Hepatocyte (in vitro differentiated cells): Measurements from ENCODE around the gene CHKA.

Source experiments
- EZH2 ChIP-seq: fragments of 200-600 bp; sonication (generic); IDR thresholded peaks from 2 replicates; pipeline ENCODE4 v1.6.1; 2016; ENCODE audit warnings: antibody characterized with exemption, mild to moderate bottlenecking, borderline replicate concordance
- EZH2phosphoT487 ChIP-seq: fragments of 200-600 bp; sonication (generic); IDR thresholded peaks from one replicate; pipeline ENCODE4 v1.6.1; 2018; ENCODE audit warnings: antibody characterized with exemption, mild to moderate bottlenecking, low read depth, moderate library complexity; ENCODE audit not compliant: unreplicated experiment, severe bottlenecking
- TF ChIP-seq, protein P1 (sequence below): fragments of 200-600 bp; sonication (generic); IDR thresholded peaks from 2 replicates; pipeline ENCODE4 v1.5.1; 2016; ENCODE audit warnings: antibody characterized with exemption, mild to moderate bottlenecking; ENCODE audit not compliant: poor library complexity

DNA sequence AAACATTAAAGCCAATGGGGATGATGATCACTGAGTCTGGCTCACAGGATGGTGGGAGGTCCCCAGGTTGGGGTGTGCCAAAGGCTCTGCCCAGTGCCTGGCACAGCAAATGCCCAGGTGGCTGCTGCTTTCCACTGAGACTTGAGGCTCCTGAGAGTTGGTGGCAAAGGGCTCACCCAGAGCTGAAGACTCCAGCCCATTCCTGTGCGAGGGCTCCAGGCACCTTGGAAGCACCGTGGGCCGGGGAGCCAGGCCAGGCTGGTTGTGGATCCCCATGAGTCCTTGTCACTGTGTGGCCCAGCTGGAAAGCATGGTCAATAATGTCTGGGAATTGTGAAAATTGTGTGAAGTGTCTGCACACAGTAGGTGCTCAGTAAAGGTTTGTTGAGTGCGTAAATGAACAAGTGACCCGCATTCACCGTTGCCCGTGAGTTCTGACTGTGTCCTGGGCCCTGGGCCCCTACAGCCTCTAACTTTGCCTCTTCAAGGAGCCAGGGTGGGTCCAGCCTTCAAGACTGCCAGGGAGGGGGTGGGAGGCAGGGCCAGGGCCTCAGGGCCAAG, 114.5 kb downstream of the CHKA start:
- TF ChIP-seq, protein P1, sequence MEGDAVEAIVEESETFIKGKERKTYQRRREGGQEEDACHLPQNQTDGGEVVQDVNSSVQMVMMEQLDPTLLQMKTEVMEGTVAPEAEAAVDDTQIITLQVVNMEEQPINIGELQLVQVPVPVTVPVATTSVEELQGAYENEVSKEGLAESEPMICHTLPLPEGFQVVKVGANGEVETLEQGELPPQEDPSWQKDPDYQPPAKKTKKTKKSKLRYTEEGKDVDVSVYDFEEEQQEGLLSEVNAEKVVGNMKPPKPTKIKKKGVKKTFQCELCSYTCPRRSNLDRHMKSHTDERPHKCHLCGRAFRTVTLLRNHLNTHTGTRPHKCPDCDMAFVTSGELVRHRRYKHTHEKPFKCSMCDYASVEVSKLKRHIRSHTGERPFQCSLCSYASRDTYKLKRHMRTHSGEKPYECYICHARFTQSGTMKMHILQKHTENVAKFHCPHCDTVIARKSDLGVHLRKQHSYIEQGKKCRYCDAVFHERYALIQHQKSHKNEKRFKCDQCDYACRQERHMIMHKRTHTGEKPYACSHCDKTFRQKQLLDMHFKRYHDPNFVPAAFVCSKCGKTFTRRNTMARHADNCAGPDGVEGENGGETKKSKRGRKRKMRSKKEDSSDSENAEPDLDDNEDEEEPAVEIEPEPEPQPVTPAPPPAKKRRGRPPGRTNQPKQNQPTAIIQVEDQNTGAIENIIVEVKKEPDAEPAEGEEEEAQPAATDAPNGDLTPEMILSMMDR = no peak
- TF ChIP-seq EZH2phosphoT487 = no peak
- TF ChIP-seq EZH2 = no peak
